ENCODE data around the gene KCNH2.

GRCh38 chr7:150949971-150950491 is 28.1 kb downstream of the KCNH2 start:
- TF ChIP-seq CTCF (conservative IDR thresholded peaks at IDR 0.05; ENCODE audit: low read depth, low read length) (no peak), EZH2 (IDR thresholded peaks at IDR 0.05; ENCODE audit: low read length, unreplicated experiment) (no peak), EZH2phosphoT487 (IDR thresholded peaks at IDR 0.05; ENCODE audit: borderline replicate concordance, low read length) (no peak)
